ENCODE data around the gene PGA3.

Gene PGA3

DNA sequence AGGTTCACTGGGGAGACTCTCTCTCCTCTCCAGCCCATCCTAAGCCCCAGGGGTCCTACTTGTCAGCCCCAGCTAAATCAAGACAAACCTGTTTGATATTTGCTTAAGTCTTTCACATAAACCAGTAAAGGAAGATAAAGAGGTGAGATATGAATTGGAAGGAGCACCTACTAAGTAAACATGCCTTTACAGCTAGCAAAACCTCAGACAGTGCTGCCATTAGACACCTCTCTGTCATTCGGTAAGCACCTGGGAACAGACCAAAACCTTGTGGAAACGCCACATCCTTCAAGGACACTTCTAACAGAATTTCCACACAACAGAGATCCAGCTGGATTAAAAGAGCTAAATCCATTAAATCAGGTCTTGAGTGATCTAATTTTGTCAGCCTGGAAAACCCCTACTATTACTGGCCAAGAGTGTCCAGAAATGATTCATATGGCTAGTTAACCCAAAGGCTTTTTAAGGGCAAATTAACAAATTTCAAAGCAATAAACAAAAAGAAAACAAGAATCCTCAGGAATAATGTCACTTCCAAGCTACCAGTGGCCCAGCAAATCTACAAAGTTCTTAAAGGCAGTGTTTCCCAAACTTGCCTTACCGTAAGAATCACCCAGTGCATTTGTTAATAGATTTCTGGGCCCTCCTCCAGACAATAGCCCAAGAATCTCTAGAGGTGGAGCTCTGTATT is 44.5 kb upstream of the PGA3 start:
- peak overlapping the region; percentile 16 for H3K4me3 ChIP-seq (ENCODE audit: low read depth, low read length)
- peak overlapping the region; percentile 70 for H3K27ac ChIP-seq
- TF ChIP-seq, protein P1, sequence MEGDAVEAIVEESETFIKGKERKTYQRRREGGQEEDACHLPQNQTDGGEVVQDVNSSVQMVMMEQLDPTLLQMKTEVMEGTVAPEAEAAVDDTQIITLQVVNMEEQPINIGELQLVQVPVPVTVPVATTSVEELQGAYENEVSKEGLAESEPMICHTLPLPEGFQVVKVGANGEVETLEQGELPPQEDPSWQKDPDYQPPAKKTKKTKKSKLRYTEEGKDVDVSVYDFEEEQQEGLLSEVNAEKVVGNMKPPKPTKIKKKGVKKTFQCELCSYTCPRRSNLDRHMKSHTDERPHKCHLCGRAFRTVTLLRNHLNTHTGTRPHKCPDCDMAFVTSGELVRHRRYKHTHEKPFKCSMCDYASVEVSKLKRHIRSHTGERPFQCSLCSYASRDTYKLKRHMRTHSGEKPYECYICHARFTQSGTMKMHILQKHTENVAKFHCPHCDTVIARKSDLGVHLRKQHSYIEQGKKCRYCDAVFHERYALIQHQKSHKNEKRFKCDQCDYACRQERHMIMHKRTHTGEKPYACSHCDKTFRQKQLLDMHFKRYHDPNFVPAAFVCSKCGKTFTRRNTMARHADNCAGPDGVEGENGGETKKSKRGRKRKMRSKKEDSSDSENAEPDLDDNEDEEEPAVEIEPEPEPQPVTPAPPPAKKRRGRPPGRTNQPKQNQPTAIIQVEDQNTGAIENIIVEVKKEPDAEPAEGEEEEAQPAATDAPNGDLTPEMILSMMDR (IDR thresholded peaks at IDR 0.05; ENCODE audit: low read depth, low read length) = no peak
- peaks cover 16% of the 10 kb centered on the region for H3K36me3 ChIP-seq
- no peaks in the 10 kb centered on the region for H3K27me3 ChIP-seq (ENCODE audit: insufficient read depth, low read depth, severe bottlenecking)
- DNase-seq = peak; percentile 17
- H3K9me3 ChIP-seq (ENCODE audit: severe bottlenecking) = peaks cover 5% of the 10 kb centered on the region

DNA sequence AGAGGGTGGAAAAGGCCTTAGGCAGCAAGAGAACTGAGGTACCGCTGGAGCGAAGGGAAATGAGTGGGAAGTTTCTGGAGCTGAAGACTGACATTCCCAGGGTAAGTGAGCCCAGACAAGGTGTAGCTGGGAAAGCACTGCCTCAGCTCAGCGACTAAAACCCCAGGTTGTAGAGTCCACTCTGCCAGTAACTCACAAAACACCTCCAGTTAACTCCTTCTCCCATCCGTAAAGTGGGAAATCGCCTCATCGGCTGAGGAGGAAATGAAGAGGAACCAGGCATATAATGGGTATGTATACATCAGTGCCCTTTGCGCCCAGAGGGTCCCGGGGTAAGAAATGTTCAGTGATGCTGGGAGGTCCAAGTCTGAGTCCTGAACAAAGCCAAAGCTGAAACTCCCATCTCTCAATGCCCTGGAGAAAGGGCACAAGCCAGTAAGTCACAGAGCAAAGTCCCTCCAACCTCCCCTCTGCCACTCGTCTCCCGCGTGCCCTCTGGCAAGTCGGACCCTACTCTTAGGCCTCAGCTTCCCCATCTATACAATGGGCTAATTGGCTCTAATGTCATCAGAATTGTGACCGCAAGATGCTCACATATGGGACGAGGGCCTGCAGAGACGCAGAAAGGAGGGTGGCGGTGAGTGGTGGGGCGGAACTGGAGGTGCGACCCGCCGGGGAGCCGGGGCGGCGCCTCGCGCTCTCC is 42.7 kb upstream of the PGA3 start:
- H3K9me3 ChIP-seq (ENCODE audit: severe bottlenecking) = peaks cover 1% of the 10 kb centered on the region
- no peak for DNase-seq
- peak overlapping the region; percentile 98 for H3K27ac ChIP-seq
- peak overlapping the region; percentile 65 for H3K4me3 ChIP-seq (ENCODE audit: low read depth, low read length)
- TF ChIP-seq, protein P1 (IDR thresholded peaks at IDR 0.05; ENCODE audit: low read depth, low read length) = no peak
- H3K36me3 ChIP-seq = peaks cover 15% of the 10 kb centered on the region
- H3K27me3 ChIP-seq (ENCODE audit: insufficient read depth, low read depth, severe bottlenecking) = no peaks in the 10 kb centered on the region

DNA sequence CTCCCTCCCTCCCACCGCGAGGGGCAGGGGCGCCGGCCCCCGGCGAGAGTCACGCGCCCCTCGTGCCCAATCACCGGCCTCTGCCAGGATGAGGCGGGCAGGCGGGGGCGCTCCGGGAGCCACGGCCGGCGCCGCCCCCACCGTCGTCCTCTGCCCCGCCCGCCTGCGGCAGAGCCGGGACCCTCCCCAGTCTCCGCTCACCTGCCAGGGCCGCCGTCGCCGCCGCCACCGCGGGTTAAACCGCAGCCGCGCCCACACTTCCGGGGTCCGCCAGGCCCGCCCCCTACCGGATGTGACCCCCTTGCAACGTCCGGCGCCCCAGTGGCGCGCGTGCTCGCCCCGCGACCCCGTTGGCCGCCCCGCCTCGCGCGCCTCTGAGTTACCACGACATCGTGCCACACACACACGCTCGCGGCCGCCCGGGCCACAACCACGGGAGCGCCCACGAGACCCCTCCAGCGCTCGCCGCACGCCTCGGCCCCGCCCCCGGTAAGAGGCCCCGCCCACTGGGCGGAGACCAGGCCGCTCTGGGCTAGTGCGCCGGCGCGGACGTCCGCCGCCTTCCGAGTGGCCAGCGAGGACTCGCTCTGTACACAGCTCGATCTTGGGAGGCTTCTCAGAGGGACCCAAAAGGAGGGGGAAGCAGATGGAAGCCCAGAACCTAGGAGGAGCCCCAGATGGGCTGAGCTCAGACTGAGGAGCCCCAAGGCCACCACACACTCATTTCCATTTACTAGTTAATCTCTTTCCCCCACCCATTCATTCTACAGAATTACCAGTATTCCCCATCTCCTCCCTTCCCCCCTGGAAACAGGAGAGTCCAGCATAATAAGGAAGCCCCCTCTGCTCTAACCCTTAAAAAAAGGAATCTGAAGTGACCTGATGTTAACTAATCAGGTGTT is 41.9 kb upstream of the PGA3 start, which contains the start of gene VPS37C:
Gene VPS37C, minus strand, starts transcription at position 237 of the 902 bp plus-strand sequence. CDS start 22,597 bp downstream, outside the sequence.
- peak within 1 kb of the TSS; percentile 98 for H3K27ac ChIP-seq
- peak within 1 kb of the TSS; percentile 65 for H3K4me3 ChIP-seq (ENCODE audit: low read depth, low read length)
- H3K27me3 ChIP-seq (ENCODE audit: insufficient read depth, low read depth, severe bottlenecking) = no peaks in the 10 kb centered on the region
- H3K36me3 ChIP-seq = peaks cover 13% of the 10 kb centered on the region
- H3K9me3 ChIP-seq (ENCODE audit: severe bottlenecking) = no peaks in the 10 kb centered on the region
- DNase-seq = peak; percentile 90
- TF ChIP-seq, protein P1 (IDR thresholded peaks at IDR 0.05; ENCODE audit: low read depth, low read length) = no peak

DNA sequence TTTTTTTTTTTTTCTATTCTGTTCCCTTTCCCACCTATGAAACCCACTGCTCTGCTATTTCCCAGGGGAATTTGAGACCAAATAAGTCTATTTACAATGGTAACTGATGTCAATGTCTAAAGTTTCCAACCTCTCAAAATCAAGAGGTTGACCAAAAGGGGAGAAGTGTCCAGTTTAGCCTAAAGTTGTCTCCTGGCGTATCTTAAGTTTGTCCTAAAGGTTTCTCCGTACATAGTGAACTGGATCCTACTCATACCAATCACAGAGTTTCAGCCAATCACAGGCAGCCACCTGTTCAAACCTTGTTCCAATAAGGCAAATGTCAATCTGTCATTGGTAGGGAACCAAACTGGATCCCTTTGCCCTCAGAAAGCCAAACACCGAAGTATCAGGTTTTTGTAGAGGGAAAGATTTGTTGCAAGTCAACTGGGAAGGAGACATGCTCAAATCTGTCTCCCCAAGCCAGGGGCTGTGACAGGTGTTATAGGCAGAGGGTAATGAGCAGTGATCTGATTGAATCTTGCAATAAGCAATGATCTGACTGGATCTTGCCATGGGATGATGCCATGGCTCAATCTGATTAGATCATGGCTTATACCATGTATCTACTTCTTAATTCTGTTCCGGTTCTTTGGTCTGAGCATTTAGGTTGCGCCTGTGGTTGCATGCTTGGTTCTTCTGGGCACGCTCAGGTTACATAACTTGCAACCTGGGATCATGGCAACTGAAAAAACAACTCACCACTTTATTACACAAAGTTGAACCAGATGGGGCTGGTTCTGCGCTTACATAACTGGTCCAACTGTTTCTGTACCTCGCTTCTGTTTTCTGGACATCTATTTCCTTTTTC is 41.0 kb upstream of the PGA3 start:
- peak; percentile 49 for DNase-seq
- TF ChIP-seq, protein P1 (IDR thresholded peaks at IDR 0.05; ENCODE audit: low read depth, low read length) = no peak
- Histone ChIP-seq H3K27ac (peak overlapping the region; percentile 98), H3K36me3 (peaks cover 6% of the 10 kb centered on the region), H3K4me3 (ENCODE audit: low read depth, low read length) (peak overlapping the region; percentile 65), H3K9me3 (ENCODE audit: severe bottlenecking) (peaks cover 4% of the 10 kb centered on the region), H3K27me3 (ENCODE audit: insufficient read depth, low read depth, severe bottlenecking) (no peaks in the 10 kb centered on the region)

DNA sequence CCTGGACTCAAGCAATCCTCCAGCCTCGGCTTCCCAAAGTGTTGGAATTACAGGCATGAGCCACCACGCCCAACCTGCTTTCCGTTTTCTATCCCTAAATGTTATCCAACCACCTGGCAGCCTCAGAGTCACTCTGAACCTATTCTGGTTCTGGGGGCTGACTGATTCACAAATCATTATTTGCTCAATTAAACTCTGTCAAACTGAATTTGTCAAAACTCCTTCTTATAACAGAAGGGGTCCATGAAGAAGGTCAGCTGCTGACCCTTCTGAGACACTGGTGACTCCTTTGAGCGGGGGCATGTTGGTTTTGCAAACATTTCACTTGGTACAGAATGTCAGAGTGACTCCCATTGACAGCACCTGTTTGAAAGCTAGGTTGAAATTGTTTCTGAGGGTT is 40.3 kb upstream of the PGA3 start:
- Histone ChIP-seq H3K36me3 (no peaks in the 10 kb centered on the region), H3K27ac (no peak overlapping the region; the same call in 1 of the 2 replicates), H3K4me3 (ENCODE audit: low read depth, low read length) (no peak overlapping the region)

More for the DNA sequence above, 40.3 kb upstream of the PGA3 start:
- TF ChIP-seq, protein P1 (IDR thresholded peaks at IDR 0.05; ENCODE audit: low read depth, low read length) = no peak
- H3K9me3 ChIP-seq (ENCODE audit: severe bottlenecking) = peaks cover 7% of the 10 kb centered on the region
- no peak for DNase-seq
- H3K27me3 ChIP-seq (ENCODE audit: insufficient read depth, low read depth, severe bottlenecking) = no peaks in the 10 kb centered on the region
